HG03521 (cell line): Measurements from ENCODE around the gene RGS19.

ENCODE experiments used
- ATAC-seq: cut with Tn5 transposase; IDR thresholded peaks from one replicate; pipeline ENCODE4 v1.9.1; 2021; ENCODE audit warnings: mild to moderate bottlenecking, moderate library complexity; ENCODE audit not compliant: unreplicated experiment

The RGS19 gene

DNA sequence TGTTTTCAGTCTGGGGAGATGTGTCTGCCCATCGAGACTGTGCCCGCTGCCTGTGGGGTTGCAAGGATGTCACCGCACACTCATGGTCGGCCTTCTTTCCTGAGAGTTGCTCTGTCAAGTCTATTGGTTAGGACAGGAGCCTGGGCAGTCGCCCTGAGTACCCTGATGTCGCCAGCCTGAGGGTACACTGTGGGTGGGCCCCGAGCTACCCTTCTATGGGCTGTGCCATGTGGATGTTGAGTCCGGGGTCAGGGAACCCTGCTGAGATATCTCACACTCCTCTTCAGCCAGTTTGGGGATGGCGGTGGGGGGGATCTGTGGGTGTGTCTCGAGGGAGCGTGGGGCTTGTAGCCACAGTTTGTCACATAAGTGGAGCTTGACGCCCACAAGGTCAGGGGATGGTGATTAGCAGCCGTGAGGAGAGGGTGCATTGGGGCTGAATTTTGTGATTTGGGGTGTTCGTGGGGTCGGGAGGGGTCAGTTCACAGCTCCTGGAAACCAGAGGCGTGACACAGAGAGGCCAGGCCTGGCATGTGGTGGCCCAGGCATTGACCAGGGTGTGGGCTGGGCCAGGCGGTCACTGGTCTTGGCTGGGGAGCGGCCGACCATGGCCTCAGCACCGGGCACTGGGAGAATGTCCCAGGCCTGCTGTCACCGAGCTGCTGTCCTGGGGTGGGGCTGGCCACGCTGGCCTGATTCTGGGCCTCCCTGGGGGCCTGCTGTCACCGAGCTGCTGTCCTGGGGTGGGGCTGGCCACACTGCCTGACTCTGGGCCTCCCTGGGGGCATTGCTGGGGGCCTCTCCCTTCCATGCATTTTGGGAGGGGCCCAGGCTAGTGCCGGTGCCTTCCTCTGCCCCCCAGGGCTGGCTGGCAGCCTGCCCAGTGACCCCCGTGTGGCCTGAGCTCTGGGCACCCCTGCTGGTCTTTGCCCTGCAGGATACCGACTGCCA is 29.7 kb upstream of the RGS19 start:
- no peak for ATAC-seq

DNA sequence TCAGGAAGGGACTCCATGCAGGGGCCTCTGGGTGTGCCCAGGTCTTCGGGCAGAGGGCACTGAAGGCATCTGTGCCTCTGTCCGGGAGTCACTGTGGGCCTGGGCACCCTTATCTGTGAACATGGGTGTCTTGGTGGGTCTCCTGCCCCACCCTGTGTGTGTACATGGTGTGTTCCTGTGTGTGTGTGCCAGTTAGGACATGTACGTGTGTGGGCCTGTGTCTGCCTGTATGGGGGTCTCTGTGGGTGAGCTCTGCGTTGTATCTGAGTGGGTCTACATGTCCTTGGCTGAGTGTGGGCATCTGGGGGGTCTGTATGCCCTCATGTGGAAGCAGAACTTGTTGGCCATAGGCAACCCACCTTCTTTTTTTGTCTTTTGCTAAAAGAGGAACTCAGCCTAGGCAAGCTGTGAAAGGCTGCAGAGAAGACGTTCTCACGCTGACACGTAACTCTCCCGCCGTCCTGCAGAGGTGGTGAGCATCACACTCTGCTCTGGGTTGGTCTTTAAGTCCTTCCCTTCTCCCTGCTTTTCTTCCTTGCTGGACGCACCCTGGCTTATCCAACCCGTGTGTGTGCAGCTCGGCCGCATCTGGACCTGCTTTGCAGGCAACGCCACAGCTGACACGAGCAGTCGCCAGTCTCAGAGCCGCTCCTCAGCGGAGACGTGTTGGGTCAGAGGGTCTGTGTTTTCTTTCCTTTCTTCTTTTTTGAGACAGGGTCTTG is 28.6 kb upstream of the RGS19 start:
- no peak for ATAC-seq

DNA sequence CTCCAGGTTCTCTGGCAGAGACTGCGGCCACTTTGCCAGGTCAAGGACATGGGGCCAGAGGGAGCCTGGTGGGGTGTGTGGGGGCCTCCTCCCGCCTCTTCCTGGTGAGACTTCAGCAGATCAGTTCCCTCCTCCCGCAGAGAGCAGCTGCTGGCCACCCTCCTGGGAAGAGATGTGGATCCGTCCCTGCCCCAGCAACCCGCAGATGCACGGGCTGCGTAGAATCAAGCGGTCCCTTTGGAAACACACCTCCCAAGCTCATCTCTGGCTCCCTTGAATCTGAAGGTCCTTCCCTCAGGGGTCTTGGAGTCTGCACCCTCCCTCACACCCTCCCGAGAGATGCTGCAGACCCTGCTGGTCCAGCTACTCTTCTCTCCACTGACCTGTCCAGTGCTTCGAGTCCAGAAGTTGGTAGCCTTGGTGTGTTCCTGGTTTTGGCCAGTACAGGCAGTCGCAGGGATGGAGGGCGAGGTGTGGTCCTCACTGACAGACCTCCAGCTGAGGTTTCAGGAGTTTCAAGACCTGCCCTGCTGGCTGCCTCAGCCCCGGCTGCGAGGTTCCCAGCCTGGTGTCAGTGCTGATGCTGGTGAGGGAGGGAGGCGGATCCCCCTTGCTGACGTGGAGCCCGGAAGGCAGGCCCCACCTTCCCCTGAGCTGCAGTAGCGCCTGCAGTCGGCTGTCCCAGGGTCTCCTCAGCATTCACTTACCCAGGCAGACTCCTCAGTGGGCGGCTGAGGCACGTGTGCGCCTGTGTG is 27.8 kb upstream of the RGS19 start, which contains the start of gene NPBWR2:
Gene NPBWR2, minus strand, starts transcription at position 585 of the 755 bp plus-strand sequence. CDS start 734 bp downstream, outside the sequence.
- no peak for ATAC-seq

DNA sequence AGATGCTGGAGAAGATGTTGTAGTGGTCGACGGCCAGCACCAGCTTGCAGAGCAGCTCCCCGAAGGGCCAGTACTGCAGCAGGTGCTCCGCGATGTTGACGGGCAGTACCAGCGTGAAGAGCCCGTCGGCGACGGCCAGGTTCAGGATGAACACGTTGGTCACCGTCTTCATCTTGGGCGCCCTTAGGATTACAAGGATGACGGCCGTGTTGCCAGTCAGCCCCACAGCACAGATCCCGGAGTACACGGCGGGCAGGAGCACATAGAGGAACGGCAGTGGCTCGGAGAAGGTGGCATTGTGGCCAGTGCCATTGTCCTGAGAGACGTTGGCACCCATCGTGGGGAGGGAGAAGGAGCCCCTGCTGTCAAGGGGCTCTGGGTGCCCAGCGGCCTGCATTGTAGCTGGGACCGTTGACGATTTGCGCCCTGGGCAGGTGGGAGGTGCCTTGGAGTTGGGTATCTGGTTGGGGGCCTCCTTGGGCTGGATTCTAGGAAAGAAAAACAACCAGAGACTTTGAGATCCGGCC is 27.2 kb upstream of the RGS19 start:
- ATAC-seq = no peak

DNA sequence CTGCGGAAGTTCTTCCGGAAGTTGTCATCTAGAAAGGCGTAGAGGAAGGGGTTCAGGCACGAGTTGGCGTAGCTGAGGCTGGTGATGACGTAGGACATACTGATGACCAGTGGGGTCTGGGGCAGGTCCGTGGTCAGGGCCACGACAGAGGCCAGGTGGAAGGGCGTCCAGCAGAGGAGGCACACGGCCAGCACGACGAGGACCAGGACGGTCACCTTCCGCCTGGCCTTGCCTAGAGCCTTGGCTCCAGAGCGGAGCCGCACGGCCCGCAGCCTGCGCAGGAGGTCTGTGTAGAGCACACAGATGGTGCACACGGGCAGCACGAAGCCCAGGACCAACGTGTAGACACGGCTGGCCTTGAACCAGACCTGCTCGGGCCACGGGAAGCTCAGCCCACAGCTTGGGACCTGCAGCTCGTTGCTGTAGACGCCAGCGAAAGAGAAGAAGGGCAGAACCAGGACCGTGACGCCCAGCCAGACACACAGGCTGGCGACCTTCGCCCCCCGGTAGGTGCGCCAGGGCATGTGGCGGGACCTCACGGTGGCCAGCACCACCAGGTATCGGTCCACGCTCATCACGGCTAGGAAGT is 26.6 kb upstream of the RGS19 start:
- no peak for ATAC-seq

DNA sequence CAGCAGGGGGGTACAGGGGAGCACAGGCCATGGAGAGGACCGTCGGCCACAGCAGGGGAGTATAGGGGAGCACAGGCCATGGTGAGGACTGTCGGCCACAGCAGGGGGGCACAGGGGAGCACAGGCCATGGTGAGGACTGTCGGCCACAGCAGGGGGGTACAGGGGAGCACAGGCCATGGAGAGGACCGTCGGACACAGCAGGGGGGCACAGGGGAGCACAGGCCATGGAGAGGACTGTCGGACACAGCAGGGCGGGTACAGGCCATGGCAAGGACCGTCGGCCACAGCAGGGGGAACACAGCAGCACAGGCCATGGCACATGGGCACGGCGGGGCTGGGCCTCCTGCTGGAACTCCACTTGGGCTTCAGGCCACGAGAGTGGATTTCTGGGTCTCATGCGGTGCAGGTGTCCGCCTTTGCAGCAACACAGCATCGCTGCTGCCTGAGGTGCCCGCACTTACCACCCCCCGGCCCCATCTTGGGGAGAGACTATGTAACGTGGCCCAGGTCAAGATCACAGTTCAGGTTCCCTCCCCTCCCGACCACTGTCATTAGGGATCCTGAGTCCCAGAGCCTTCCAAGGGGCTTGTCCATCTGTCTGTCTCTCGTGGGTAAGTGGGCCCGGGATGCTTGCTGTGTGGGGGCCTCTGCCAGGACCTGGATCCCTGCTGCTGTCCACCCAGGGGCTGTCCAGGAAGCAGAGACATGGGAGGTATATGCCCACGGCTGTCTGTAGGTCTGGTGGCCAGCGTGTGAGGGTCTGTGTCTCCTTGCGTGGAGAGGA is 25.5 kb upstream of the RGS19 start:
- no peak for ATAC-seq

DNA sequence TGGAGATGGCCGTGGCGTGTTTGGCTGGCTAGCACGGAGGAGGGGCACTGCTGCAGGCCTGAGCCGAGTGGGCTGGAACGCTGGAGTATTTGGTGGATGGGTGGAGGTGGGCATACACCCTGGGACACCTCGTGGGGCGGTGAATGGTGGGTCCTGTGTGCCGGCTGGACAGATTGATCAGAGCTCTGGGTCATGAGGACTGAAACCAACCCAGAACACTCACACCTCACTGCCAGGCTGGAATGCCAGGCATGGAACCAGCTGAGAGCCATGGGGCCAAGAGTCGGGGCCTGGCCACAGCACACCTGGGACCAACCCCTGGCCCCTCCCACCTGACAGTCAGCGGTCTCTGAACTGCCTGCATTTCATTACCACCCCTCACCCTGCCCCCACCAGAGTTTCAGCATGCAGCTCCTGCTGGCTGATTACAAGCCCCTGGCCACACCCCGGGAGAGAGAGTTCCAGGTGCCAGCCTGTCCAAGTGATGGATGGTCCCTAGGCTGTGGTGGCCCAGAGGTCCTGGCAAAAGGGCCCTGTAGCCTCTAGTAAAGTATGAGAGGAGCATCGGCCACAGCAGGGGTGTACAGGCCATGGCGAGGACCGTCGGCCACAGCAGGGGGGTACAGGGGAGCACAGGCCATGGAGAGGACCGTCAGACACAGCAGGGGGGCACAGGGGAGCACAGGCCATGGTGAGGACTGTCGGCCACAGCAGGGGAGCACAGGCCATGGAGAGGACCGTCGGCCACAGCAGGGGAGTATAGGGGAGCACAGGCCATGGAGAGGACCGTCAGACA is 24.8 kb upstream of the RGS19 start:
- ATAC-seq = no peak

DNA sequence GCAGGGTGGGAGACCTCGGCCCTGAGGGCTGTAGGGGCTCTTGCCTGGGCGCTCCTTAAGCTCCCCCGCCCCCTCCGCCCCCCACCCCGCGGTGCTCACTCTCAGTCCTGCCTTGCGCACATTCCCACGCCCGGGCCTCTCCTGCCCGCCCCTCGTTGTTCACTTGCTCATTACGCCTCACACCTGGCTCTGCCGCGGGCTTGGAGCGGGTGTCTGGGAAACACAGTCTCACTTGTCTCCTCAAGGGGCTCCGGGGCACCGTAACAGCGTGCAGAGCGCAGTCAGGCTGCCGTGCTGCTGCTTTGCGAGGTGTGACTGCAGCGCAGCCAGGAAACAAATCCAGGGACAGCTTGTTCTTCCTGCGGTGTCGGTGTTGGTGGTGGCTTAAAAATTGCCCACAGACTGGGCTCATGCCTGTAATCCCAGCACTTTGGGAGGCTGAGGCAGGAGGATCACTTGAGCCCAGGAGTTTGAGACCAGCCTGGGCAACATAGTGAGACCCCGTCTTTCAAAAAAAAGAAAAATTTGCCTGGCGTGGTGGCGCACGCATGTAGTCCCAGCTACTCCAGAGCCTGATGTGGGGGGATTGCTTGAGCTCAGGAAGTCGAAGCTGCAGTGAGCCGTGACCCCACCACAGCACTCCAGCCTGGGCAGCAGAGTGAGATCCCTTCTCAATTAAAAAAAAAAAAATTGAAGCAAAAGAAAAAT is 23.5 kb upstream of the RGS19 start:
- ATAC-seq = no peak

DNA sequence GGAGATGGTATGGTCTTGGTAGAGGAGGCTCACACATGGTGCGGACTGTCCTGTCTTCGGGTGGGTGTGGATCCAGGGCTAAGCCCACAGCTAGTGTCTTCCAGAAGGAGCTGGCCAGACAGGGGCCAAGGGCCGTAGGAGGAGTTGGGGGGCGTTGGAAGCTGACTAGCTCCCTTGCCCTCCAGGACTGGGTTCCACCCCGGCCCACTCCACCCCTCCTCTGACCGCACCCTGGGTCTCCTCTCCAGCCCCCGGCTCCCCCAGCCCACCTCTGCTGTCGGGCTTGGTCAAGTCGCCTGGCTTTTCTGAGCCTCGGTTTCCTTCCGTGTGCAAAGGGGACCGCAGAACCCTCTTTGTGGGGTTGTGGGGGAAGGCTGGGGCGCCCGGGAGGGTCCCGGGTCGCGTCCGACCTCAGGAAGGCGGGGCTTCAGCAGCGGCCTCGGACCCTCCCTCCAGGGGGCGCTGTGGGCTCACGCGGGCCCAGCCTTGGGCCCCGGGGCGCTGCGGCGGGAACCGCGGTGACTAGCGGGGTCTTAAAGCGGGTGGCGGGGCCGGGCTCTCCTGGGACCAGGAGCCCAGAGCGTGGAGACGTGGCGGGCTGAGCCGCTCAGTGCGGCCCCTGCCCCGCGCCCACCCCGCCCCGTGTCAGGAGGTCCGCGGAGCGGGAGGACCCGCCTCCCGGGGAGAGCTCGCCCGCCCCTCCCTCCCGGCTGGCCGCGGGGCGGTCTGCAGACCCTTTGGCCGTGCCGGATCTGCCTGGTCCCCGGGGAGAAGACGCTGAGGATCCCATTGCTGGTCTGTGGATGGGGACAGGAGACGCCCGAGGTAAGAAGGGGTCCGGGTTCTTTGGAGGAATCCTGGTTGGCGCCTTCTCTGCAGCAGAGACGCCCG is 22.7 kb upstream of the RGS19 start:
- ATAC-seq = no peak

DNA sequence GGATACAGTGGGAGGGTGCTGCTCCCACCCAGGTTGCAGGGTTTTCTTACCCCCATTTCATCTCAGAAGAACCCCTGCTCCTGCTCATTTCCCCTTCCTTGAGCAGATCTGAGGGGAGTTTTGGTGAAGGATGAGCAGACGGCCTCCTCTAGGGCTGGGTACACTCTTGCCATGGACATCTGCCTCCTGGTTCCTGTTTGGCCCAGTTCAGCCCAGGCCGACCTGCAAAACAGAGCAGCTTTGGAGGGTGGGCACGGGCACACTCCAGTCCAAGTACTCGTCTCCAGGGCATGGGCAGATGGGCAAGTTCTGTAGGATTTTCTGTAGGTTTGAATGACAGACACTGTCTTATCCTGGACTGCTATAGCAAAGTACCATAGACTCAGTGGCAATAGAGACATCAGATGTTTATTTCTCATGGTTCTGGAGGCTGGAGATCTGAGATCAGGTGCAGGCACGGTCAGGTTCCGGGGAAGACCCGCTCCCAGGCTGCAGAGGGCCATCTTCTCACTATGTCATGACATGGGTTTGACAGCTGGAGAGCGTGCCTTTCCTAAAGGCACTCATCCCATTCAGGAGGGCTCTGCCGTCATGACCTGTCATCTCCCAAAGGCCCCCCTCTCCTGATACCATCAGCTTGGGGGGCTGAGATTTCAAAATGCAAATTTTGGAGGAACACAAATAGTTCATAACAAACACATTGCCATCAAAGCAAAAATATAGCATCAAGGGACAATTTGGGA is 21.8 kb upstream of the RGS19 start:
- no peak for ATAC-seq

DNA sequence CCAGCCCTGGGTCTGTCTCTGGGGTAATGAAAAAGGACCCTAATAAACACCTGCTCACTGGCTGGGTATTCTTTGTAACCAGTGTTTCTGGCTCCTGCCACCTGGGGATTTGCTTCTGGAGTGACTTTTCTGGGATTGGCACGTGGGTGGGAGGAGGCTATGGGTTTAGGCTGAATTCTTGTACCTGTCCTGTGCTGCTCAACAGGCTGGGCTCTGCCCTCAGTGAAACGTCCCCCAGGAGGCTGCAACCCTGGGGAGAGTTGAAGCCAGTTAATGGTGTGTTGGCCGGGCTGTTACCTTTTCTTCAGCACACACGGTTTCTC is 21.2 kb upstream of the RGS19 start:
- ATAC-seq = no peak

DNA sequence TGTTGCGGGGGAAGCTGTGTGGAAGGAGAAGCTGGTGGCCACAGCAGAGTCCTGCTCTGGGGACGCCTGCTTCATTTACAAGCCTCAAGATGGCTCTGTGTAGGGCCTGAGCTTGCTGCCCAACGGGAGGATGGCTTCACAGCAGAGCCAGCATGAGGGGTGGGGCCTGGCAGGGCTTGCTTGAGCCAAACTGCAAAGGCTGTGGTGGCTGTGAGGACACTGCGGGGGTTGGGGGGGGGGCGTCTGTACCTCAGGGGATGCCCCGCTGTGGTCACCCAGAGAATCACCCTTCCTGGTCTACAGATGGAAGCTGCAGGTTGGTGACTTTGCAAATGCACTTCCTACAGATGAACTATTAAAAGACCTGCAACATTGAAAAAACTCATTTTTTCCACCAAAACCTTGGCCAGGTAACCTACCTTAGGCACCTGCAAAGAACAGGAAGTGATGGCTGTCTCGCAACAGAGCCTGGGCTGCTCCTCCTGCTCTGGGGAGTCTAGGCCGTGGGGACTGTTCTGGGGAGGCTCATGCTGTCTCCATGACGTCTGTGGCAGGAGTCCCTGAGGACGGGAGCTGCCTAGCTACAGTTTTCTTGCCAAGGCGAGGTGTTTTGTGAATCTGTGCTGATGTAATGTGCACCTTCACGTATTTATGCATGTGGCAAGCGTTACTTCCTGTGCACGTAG is 20.7 kb upstream of the RGS19 start:
- ATAC-seq = no peak

DNA sequence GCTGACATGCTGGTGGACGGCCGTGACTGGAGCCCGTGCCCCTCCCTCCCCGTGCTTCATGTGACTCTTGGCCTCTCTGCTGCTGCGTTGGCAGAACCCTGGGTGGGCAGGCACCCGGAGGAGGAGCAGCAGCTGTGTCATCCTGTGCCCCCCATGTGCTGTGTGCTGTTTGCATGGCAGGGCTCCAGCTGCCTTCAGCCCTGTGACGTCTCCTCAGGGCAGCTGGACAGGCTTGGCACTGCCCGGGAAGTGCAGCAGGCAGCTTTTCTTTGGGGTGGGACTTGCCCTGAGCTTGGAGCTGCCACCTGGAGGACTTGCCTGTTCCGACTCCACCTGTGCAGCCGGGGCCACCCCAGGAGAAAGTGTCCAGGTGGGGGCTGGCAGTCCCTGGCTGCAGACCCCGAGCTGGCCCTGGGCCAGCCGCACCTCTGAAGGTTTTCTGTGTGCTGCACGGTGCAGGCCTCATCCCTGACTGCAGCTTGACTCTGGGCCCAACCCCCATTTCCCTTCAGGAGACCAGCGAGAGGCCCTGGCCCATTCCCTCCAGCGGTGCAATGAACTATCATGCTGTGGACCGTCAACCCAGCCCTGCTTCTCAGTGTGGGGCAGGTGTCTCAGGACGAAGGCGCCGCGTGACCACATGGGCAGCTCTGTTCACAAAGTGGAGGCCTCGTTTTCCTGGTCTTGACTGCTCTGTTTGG is 19.9 kb upstream of the RGS19 start:
- ATAC-seq = no peak

DNA sequence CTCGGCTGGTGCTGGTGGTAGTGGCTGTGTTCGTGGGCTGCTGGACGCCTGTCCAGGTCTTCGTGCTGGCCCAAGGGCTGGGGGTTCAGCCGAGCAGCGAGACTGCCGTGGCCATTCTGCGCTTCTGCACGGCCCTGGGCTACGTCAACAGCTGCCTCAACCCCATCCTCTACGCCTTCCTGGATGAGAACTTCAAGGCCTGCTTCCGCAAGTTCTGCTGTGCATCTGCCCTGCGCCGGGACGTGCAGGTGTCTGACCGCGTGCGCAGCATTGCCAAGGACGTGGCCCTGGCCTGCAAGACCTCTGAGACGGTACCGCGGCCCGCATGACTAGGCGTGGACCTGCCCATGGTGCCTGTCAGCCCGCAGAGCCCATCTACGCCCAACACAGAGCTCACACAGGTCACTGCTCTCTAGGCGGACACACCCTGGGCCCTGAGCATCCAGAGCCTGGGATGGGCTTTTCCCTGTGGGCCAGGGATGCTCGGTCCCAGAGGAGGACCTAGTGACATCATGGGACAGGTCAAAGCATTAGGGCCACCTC is 19.2 kb upstream of the RGS19 start:
- no peak for ATAC-seq

DNA sequence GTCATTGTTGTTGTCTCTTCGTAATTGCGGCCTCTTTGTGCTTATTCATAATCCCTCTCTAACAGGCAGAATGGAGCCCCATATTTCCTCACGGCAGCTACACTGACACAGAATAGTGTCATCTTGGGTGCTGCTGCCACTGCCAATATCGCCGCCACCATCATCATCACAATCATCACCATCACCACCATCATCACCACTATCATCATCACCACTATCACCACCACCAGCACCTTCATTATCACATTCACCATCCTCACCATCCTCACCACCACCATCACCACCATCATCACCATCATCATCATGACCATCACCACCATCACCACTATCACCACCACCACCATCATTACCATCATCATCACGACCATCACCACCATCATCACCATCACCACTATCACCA is 17.2 kb upstream of the RGS19 start:
- ATAC-seq = no peak
